Left lung (tissue), 10 donors: ENCODE measurements around the gene BCL11A. TPM values are rescaled to one million over a fixed set of nuclear protein-coding genes. Genes with fewer than 3 reads are reported as not detected.

Experiments used
- ATAC-seq: fragments of 200-7000 bp; cut with Tn5 transposase; one replicate; pipeline ENCODE4 v1.9.1; 2020; ENCODE audit warnings: moderate library complexity
- DNase-seq, 4 donors: peaks; one replicate each; pipeline ENCODE4 v3.0.0-alpha.2; 2013 to 2020
- H3K27ac ChIP-seq, 2 donors: fragments of 200-600 bp; sonication (generic) in 1 of 2; one replicate each; pipeline versions ENCODE4 v1.5.0 to v1.8.0; 2020 to 2021
- H3K27me3 ChIP-seq, 2 donors: fragments of 200-600 bp; sonication (generic) in 1 of 2; one replicate each; pipeline versions ENCODE4 v1.5.0 to v1.8.0; 2020 to 2021
- H3K36me3 ChIP-seq, 2 donors: fragments of 200-600 bp; sonication (generic) in 1 of 2; one replicate each; pipeline versions ENCODE4 v1.5.0 to v1.8.0; 2020 to 2021
- H3K4me1 ChIP-seq, 2 donors: fragments of 200-600 bp; one replicate each; pipeline ENCODE4 v1.8.0; 2021
- H3K4me3 ChIP-seq, 2 donors: fragments of 200-600 bp; sonication (generic) in 1 of 2; one replicate each; pipeline versions ENCODE4 v1.5.0 to v1.8.0; 2020 to 2021; ENCODE audit warnings: mild to moderate bottlenecking in 1 of 2
- H3K9me3 ChIP-seq, 2 donors: fragments of 200-600 bp; sonication (generic) in 1 of 2; one replicate each; pipeline versions ENCODE4 v1.5.0 to v1.8.0; 2020 to 2021
- intact Hi-C, 2 donors: fragments of 100-400 bp; cut with DNase I; formaldehyde crosslinking; loops; one replicate each; pipeline versions ENCODE4 v1.11.2 to v1.14.2; 2022
- polyA plus RNA-seq, 6 donors: library from polyadenylated mRNA; unstranded; fragments of 120-200 nt; gene quantifications; one replicate each; pipeline ENCODE4 v1.2.1, GENCODE V29; 2013; ENCODE audit not compliant: insufficient read length in 6 of 6
- total RNA-seq, 2 donors: library from RNA; stranded (reverse); fragmentation: NEBNext Ultra II Directional; extraction: Animal tissue kit (Norgen Biotek cat#: 25700); gene quantifications; one replicate each; pipeline ENCODE4 v1.2.1, GENCODE V29; 2021
- TF ChIP-seq, protein P1 (sequence below), 2 donors: fragments of 200-600 bp; sonication (generic) in 1 of 2; IDR thresholded peaks; one replicate each; pipeline versions ENCODE4 v1.5.0 to v1.8.0; 2021; ENCODE audit warnings: antibody characterized with exemption in 2 of 2
- donor health status: DM: no; HTN: yes; CAD: no.
- donor health status: DM: no; HTN: no; CAD: no.

The BCL11A gene
- total and polyA plus RNA-seq, 8 donors, result 4.0 to 33.5 (median 24.9) TPM

- Histone ChIP-seq H3K4me3 (no peak overlapping the region), H3K9me3 (no peaks in the 10 kb centered on the region), H3K27ac (no peak overlapping the region), H3K27me3 (peaks cover 39 to 64% of the 10 kb centered on the region in 2 donors), H3K4me1 (peaks cover 0 to 18% of the 10 kb centered on the region in 2 donors), H3K36me3 (no peaks in the 10 kb centered on the region)
- intact Hi-C loops, result no loop called here
- ATAC-seq (peak; percentile 85), DNase-seq (no peak)
- TF ChIP-seq, protein P1, sequence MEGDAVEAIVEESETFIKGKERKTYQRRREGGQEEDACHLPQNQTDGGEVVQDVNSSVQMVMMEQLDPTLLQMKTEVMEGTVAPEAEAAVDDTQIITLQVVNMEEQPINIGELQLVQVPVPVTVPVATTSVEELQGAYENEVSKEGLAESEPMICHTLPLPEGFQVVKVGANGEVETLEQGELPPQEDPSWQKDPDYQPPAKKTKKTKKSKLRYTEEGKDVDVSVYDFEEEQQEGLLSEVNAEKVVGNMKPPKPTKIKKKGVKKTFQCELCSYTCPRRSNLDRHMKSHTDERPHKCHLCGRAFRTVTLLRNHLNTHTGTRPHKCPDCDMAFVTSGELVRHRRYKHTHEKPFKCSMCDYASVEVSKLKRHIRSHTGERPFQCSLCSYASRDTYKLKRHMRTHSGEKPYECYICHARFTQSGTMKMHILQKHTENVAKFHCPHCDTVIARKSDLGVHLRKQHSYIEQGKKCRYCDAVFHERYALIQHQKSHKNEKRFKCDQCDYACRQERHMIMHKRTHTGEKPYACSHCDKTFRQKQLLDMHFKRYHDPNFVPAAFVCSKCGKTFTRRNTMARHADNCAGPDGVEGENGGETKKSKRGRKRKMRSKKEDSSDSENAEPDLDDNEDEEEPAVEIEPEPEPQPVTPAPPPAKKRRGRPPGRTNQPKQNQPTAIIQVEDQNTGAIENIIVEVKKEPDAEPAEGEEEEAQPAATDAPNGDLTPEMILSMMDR (IDR thresholded peaks at IDR 0.05), result peak; percentile 36 to 48
These were observed 7.5 kb upstream of the BCL11A start for GRCh38 chr2:60560734-60561644.

- intact Hi-C loops, result no loop called here
- H3K27me3 ChIP-seq, result peaks cover 41 to 64% of the 10 kb centered on the region in 2 donors
- no peak for ATAC-seq
These were observed 6.4 kb upstream of the BCL11A start for GRCh38 chr2:60559880-60560279.

DNA sequence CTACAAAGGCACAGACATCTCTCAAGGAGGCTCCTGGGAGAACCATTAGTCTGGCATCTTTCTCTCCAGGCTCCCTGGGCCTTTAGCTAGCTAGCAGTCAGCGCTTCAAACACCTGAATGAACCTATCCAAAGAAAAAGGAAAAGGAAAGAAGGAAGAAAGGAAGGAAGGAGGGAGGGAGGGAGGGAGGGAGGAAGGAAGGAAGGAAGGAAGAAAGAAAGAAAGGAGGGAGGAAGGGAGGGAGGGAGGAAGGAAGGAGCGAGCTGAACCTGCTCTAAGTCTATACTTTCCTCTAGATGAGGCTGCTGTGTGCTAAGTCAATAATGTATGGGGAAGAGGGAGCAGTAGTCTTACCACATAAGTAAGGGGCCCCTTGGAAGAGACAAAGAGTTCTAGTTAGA lies 5.1 kb upstream of the BCL11A start:
- no peak for DNase-seq
- intact Hi-C loops, result no loop called here

More at GRCh38 chr2:60559880-60560279, 6.4 kb upstream of the BCL11A start:
- peaks cover 6 to 29% of the 10 kb centered on the region in 2 donors for H3K4me1 ChIP-seq
- no peak for DNase-seq
- no peaks in the 10 kb centered on the region for H3K9me3 ChIP-seq
- TF ChIP-seq, protein P1 (IDR thresholded peaks at IDR 0.05), result no peak
- no peak overlapping the region for H3K4me3 ChIP-seq
- H3K36me3 ChIP-seq, result no peaks in the 10 kb centered on the region
- no peak overlapping the region for H3K27ac ChIP-seq

GRCh38 chr2:60557486-60557864 lies 4.0 kb upstream of the BCL11A start:
- Histone ChIP-seq H3K36me3 (no peaks in the 10 kb centered on the region), H3K4me1 (peaks cover 9 to 50% of the 10 kb centered on the region in 2 donors), H3K4me3 (peak overlapping the region in 1 of 2 donors; percentile 17), H3K27me3 (peaks cover 49 to 87% of the 10 kb centered on the region in 2 donors), H3K9me3 (no peaks in the 10 kb centered on the region), H3K27ac (no peak overlapping the region)
- intact Hi-C loops, result no loop called here
- TF ChIP-seq, protein P1 (IDR thresholded peaks at IDR 0.05), result no peak
- ATAC-seq (no peak), DNase-seq (peak in 1 of 4 donors; percentile 53)

More for the DNA sequence above, 5.1 kb upstream of the BCL11A start:
- Histone ChIP-seq H3K27ac (no peak overlapping the region), H3K4me1 (peaks cover 9 to 42% of the 10 kb centered on the region in 2 donors), H3K9me3 (no peaks in the 10 kb centered on the region), H3K27me3 (peaks cover 46 to 78% of the 10 kb centered on the region in 2 donors), H3K36me3 (no peaks in the 10 kb centered on the region), H3K4me3 (no peak overlapping the region)
- no peak for ATAC-seq
- TF ChIP-seq, protein P1 (IDR thresholded peaks at IDR 0.05), result no peak
